Hematopoietic multipotent progenitor cell (in vitro differentiated cells): Measurements from ENCODE around the gene MRPL3. TPM values are rescaled to one million over a fixed set of nuclear protein-coding genes. Genes with fewer than 3 reads are reported as not detected.

Source experiments
- DNase-seq, 3 donors: peaks; one replicate each; pipeline ENCODE4 v3.0.0-alpha.2; 2011 to 2015; ENCODE audit warnings: low read depth in 2 of 3, low spot score in 2 of 3
- small RNA-seq: library from RNA; depleted of rRNA; stranded (forward); fragments of <200 nt; gene quantifications from one replicate; pipeline ENCODE3, GENCODE V24; 2012
- total RNA-seq: library from RNA; depleted of rRNA; stranded (reverse); fragments of >200 nt; gene quantifications from one replicate; pipeline ENCODE4 v1.2.3, GENCODE V29; 2012

MRPL3 gene
- total RNA-seq, 1 donor: 44.7 TPM

DNA sequence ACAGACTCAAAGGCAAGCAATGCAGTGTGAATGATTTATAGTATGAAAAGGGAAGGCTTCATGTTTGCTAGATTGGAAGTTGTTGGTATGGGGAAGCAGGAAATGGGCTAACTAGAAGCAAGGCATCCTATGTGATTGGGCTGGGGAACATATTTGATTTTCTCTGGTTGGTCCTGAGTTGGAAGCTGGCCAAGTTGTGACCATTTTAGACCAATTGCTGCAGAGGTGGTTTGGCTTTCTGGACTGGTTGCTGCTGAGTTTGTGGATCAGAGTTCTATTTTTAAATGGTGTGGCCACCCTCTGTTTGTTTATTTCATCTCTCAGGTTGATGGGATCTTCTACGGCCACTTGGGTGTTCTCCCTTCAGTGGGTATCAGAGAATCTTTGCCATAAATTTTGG is 81.5 kb downstream of the MRPL3 start:
- no peak for DNase-seq

DNA sequence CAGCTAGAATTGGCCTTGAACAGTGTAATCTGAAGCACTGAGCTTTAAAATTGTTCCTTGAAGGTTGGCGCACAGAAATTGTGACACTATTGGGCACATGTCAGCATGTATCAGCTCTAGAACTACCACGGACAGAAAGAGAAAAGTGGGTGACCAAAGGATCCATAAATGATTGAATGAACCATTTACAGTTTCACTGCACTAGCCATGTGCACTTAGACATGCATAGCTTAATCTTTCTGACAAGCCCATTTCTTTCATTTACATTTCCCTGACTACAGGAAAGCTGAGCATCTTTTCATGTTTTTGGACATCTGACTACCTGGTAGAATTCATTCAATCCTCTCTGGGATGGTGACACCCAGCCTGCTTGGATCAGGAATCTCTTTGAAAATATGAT is 85.0 kb downstream of the MRPL3 start:
- no peak for DNase-seq

Small RNA genes lying within 50 kb of the gene (small RNA-seq; reads per million reads assigned to genes)
- gene AC107027.2: not detected
- 86.7 reads per million, percentile 97 among the genes with 10 or more reads in this experiment for gene SNORA58

Other genes with a start within 250 kb of the MRPL3 start
- 18.3 TPM for gene NUDT16, start 121.2 kb downstream of the MRPL3 start, total RNA-seq